Nucleus accumbens (tissue), 56 donors: ENCODE results near the gene ATP13A5.

Experiments
- DNase-seq, 56 donors: peaks; one replicate each; lab custom pipeline; 2025; lab: John Stamatoyannopoulos, UW

ATP13A5 gene

DNA sequence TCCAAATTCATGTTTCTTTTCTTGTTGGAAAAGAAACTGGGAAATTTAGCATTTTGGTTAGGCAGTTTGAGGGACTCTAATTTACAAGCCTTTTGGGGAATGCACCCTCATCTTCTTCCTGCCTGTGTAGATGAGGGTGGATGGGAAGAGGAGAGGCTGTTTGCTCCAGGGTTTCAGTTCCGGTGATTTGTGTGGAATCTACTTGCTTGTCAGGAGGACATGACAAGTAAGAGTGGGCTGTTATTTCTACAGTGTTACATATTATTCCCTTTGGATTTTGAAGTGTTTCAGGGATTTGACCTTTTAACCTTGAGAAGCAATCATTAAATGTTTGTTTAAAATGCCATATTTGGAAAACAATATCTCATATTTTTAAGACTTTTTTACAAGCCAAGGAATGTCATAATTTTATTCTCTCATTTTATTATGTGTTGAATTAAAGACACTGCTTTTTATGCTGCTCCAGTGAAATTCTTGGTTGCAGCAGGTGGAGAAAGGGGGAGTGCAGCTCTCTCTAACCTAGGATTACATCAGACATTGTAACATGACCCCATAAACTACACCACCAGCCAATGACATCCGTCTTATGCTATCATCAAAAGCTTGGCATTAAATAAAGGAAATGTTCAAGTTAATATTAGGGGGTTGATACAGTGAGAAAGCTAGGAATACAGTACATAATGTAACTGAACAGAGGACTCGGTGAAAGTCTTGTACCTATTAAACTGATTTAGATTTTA is 107.3 kb downstream of the ATP13A5 start:
- no peak for DNase-seq

DNA sequence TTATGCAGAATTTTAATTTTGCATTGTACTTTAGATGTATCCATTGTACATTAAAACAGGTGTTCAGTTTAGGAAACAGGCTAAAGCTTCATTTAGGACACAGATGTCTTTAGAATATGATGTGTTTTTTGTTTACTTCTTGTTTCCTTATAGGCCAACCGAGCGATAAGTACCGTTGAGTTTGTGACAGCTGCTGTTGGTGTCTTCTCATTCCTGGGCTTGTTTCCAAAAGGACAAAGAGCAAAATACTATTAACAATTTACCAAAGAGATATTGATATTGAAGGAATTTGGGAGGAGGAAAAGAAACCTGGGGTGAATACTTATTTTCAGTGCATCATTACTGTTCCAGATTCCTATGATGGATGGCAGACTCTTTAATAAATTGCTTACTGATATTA is 108.1 kb downstream of the ATP13A5 start:
- no peak for DNase-seq

DNA sequence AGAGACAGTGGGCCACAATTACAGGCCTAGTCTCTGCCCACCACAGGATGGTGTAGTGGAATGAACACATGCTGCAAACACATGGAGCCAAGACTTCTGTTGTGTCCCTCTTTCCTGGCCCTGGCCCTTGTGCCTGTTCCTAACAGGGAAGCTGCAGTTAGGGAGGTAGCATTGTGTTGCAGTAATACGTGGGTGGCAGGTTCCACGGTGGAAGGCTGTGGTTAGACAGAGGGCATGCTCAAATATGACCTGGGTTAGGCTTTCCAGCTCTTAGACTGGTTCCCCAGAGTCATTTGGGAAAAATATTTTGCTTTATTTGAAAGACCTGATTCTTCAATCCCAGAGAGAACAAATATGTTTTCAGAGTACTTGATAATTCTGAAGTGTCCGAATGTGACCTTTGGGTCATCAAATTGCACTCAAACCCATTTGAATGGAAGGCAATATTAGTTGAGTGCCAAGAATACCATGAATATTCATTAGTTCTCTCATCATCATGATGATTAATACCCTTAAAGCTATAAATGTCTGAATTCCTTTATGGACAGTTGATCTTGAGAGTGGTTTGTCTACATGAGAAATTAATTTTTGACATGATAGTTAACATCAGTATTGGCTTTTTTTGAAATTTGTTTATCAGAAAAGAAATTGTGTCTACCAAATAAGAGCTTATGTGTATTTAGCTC is 109.1 kb downstream of the ATP13A5 start:
- DNase-seq: no peak

DNA sequence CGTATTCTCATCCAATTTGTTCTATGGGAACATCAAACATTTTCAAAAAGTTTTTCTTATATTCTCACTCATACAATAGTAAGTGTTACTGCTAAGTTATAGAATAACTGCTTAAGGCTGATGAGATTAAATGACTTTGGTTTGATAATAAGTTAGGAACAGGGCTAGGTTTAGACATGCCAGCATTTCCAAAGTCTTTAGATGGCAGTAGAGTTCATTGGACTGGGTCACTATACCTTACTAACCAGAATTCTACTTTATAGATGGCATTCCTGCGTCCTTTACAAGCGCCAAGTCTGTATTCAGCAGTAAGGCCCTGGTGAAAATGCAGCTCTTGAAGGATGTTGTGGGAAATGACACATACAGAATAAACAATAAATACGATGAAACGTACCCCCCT is 115.8 kb downstream of the ATP13A5 start:
- no peak for DNase-seq

DNA sequence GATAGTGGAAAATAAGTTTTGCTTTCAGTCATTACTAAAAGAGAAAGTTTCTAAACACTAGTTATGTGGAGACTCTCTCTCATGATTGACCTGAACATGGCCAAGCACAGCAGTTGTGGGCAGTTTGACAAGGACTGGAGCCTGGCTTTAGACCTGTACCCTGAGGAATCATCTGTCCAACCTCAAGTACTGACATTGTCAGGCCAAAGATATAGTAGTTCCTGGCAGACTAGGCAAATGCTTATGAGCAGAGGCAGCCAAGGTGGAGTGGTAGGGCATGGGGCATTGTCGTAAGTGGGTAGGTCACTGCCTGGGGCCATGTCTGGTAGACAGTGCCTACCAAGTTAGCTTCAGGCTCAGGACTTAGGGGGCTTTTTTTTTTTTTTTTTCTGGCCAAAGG is 116.6 kb downstream of the ATP13A5 start:
- DNase-seq: no peak

DNA sequence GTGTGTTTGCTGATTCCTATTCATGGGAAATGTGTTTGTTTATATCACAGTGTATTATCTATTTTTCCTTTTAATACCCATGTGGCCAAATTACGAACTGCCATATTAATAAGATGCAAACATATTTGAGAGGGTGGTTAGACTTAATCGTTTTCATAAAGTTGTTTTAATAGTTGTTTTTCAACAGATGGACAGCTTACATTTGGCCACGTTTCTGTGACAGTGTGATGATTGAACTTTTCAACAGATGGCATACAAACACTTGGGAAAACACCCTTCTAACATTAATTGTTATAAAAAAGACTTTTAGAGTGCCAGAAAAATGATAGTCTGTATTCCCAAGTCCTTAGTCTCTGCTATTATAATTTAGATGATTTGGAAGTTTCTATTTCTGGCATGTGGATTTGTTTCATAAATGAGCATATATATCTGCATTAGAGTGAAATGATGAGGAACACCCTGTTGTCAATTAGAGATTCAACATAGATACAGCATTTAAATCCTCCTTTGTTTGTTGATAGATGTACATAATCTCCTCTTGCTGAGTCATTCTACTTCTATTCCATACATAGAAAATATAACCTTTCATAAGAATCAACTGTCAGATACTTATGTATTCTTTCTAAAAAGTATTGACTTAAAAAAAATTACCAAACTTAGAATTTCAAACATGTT is 124.4 kb downstream of the ATP13A5 start:
- DNase-seq: no peak

DNA sequence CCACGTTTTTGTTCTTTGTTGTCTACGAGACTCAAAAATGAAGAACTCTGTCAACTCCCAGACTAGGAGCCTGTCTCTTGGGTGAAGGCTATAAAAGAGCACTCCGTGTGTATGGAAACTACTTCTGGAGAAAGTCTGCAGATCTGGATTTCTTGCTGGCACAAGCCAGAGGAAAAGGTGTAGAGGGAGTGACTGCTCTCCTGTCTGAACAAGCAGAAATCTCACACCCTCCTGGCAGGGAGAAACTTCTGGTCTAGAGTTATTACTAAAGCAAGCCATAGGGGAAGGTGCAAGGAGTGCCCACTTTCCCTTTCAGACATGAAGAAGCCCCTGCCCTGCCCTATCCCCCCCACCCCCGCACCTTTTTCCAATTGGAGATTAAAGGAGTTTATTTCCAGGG is 128.1 kb downstream of the ATP13A5 start:
- DNase-seq: no peak

DNA sequence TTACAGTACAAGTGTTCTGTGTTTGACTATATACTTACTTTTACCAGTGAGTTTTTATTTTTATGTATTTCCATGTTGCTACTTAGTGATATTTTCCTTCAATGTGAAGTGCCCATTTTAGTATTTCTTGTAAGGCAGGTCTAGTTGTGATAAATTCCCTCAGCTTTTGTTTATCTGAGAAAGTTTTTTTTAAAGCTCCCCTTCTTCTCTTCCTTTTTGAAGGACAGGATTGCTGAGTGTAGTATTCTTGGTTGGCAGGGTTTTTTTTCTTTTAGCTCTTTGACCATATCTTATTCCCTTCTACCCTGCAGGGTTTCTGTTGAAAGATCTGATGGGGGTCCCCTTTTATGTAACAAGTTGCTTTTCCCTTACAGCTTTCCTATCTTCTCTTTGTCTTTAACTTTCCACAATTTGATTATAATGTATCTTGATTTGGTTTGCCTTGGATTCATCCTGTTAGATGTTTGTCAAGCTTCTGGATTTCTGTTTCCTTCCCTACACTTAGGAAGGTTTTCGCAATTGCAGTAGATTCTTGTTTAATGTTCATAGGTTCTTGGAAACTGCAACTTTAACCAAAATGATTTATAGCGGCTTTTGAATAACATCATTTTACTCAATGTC is 129.6 kb downstream of the ATP13A5 start:
- no peak for DNase-seq

DNA sequence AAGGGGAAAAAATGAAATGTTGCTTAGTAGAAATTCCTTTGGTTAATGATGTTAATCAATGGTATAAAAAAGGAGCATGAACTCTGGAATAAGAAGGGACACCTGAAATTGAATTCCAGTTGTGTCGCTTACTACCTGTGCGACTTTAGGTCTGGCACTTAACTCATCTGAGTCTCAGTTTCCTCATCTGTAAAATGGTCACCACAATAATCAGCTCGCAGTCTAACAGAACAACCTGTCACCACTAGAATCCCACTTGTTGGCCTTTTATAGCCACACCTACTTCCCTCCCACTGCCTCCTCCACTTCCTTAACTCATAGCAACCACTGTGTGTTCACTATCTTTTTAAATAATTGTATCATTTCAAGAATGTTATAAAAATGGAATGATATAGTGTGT is 135.0 kb downstream of the ATP13A5 start:
- no peak for DNase-seq

DNA sequence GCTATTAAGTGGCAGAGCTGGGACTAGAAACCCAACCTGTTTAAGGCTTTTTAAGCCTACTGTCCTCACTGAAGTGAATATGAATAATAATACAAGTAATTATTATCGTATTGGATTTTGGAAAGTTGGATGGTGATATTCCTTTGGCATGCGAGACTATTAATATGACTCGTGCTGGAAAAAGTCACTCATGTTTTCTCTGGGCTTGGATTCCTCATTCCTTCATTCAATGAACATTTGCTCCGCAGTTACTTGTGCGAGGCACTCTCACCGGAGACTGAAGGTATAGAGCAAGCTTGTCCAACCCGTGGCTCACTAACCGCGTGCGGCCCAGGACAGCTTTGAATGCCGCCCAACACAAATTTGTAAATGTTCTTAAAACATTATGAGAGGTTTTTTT is 136.8 kb downstream of the ATP13A5 start:
- no peak for DNase-seq

DNA sequence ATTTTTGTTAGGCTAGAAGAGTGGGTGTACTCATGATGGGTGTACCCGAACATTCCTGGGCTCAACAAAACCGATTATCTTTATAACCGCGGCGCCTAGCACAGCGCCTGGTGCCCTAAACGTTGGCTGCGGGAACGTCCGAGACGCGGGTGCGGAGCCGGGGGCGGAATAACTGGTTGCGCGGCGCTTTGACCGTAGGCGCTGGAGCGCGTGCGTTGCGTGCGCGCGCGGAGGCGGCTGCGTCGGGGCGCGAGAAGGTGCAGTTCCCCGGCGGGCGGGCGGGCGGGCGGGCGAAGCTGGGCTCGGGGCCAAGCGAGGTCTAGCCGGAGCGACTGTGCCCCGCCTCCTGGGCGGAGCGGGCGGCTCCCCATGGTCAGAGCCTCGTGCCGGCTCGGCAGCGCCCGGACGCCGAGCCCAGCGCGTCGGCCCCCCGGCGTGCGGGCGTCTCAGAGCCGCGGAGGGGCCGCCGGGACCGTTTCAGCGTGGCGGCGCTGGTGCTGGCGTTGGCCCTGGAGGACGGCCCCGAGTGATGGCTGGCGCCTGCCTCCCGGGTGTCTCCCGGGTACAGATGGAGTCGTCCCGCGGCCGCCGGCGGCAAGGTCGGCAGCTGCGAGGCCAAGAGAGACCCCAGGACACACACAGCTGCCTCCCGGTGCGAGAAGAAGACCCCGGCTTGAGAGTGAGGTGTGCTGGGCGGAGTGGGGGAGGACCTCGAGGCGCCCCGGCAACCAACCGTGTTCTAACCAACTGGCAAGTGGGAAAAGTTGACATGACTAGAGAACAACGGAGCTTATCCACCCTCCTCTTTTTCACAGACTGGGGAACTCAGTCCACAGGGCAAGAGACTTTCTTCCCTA is 137.5 kb downstream of the ATP13A5 start, which contains the start of gene PLAAT1:
PLAAT1 (plus strand) TSS at position 373 of the 857 bp plus-strand sequence. CDS start 14,429 bp downstream, outside the sequence.
- DNase-seq: peak in 48 of 56 donors; percentile 7 to 80 (median 54)

DNA sequence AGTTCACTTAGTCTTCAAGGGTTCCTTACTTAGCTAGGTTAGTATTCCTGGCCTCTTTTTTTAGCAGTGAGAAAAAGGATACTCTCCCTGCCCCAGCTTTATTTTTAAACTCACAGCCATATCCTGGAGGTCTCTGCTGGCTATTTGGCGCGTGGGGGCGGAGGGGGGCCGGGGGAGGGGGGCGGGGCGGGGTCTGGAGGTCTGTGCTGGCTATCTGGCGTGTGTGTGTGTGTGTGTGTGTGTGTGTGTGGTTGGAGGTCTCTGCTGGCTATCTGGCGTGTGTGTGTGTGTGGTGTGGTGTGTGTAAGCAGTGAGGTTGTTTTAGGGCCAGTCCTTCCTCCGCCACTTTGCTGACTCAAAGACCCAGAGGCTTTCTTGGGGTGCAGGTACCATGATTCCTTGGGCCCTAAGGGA is 138.1 kb downstream of the ATP13A5 start:
- DNase-seq: peak in 3 of 56 donors; percentile 51 to 61 (median 51)

DNA sequence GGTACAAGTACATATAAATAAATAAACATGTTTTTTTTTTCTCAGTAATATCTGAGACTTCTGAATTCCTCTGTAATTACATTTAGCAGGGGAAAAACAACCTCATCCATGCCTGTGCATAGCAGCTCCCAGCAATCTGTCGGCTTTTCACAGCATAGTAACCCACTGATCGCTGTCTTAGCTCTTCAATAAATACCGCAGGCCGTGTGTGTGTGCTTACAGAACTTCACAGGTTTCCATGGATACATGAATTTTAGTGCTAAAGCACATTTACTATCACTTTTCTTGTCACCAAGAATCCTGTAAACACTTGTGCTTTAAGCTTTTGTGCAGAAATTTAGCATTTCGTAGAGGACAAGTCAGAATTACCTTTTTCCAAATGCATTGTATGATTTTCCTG is 141.5 kb downstream of the ATP13A5 start:
- DNase-seq: peak in 1 of 56 donors; percentile 2

DNA sequence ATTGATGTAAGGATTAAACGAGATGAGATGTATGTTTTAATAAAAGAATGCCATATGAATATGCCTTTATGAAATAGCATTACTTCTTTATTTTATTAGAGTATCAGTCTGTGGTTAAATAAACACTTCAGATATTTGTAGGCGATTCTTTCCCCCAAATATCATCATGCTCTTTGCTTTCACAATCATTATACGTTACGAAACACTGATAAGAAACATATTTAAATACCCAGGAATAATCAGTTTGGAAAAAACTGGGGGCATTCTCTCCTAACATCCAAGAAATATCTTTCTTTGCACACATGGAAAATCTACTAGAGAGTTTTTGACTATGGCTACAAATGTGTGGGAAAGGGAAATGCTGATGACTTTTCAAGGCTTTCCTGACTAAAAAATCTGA is 142.0 kb downstream of the ATP13A5 start:
- DNase-seq: no peak

DNA sequence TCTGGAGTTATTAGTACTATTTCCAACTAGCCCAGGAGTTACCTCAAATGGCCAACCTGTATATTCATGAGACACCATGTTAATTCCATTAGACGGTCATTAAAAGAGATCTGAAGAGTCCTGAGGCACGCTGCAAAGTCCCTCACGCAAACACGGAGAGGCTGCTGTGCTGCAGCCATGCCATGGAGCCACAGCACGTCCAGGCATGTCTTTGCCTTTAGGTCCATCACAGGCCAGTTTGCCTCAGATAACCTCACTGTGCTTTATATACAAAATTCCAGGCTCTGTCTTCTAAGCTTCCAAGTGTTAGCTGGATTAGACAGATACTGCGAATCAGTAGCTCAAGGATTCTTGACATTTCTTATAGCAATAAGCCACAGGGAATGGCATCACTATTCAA is 147.4 kb downstream of the ATP13A5 start:
- no peak for DNase-seq

DNA sequence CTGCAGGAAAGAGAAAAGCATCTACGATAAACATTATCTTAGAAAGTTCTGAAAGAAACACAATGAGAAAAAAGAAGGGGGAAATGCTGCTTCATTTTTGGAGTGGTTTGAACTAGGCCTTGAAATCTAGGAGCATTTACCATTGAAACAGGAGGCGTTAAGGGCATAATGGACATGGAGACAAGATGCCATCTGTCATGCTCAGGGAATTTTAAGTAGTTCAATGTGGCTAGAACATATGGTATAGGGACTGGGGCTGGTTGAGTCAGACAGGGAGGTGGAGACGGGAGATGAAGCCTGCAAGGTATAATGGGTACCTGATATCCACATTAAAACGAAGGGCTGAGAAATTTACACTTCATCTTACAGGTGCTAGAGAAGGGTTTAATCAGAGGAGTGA is 147.9 kb downstream of the ATP13A5 start:
- no peak for DNase-seq

DNA sequence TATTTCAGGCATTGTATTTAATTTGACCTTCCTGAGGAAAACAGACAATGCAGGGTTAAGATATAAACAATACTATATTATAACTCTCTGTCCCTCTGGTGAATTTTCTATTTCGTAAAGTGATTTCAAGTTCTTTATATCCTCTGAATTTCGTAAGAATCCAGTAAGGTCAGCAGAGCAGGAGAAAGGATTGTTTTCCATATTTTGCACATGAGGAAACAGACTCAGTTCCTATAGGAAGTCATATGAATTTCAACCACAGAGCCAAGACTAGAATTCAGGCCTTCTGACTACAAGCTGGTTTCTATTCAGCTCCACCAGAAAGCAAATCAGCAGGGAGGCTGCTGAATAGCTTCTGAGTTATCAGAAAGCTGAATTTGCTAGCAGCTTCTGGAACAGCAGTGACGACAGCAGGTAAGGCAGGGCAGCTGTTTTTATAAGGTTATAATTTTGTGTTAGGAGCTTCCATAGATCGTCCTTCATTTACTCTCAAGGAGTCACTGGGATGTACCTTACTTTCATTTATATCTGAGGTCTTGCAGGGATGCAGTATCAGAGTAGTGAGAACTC is 148.6 kb downstream of the ATP13A5 start:
- peak in 1 of 56 donors; percentile 6 for DNase-seq

DNA sequence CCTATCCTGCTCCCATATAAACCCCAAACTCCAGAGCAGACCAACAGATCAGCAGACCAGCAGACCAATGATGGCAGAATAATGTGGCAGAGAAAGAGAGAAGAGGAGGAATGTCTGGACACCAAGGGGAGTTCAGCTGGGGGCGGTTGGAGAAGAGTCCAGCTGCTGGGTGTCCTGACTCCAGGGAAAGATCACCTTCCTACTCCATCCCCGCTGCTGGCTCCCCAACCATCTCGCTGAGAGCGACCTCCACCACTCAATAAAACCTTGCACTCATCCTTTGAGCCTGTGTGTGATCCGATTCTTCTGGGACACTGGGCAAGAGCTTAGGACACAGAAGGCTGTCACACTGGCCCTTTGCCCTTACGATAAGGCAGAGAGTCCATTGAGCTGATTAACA is 150.3 kb downstream of the ATP13A5 start:
- DNase-seq: no peak

DNA sequence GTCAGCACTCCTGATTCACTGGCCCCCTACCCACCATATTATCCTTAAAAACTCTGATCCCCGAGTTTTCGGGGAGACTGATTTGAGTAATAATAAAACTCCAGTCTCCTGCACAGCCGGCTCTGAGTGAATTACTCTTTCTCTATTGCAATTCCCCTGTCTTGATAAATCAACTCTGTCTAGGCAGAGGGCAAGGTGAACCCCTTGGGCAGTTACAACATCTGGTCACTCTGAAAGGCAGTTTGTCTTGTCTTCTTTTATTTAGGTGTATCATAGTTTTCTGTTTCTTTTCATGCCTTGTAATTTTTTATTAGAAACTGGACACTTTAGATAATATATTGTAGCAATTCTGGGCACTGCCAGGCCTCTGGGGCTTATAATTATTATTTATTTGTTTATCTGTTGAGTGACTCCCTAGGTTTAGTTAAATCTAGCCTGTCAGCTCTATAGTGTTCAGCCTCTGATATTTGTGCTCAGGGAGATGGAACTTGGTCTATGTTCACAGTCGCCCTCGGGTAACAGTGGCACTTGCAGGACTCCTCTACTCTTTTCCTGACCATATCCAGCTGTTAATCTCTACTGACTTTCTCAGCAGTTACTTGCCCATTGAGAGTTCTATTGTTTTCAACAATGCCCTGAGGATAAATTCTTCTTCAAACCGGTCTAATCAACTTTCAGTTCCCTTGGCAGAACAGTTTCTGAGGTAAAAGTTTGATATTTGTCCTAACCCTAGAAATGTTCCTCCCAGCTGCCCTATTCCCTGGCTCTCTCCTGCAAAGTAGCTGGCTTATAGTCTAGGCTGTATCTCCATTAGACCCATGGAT is 153.0 kb downstream of the ATP13A5 start:
- no peak for DNase-seq
